ENCODE measurements around the gene KIZ.

Gene KIZ

DNA sequence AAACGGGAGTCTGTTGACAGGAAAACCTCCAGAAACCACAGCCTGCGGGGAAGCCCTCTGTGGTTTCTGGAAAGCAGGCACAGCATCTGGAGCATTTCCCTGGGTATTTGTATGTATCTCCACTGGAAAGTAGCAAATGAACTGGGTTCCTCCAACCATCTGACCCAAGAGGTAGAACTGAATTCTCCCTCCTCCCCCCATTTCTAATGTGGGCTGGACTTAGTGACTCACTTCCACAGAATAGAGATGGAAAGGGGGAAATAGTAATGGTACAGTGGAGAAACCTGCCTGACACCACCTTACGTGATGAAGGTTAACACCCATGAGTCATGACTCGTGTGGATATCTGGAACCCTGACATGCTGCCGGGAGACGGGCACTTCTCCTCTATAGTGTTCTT lies 125.4 kb downstream of the KIZ start:
- H3K27ac ChIP-seq, result no peak overlapping the region
- no peak for TF ChIP-seq CTCF (conservative IDR thresholded peaks at IDR 0.05)

GRCh38 chr20:21257192-21257591 lies 131.3 kb downstream of the KIZ start:
- no peak for TF ChIP-seq CTCF (conservative IDR thresholded peaks at IDR 0.05)
- no peak overlapping the region for H3K27ac ChIP-seq

GRCh38 chr20:21258411-21258810 lies 132.5 kb downstream of the KIZ start:
- no peak overlapping the region for H3K27ac ChIP-seq
- no peak for TF ChIP-seq CTCF (conservative IDR thresholded peaks at IDR 0.05)

GRCh38 chr20:21259346-21259745 lies 133.5 kb downstream of the KIZ start:
- no peak overlapping the region for H3K27ac ChIP-seq
- no peak for TF ChIP-seq CTCF (conservative IDR thresholded peaks at IDR 0.05)

DNA sequence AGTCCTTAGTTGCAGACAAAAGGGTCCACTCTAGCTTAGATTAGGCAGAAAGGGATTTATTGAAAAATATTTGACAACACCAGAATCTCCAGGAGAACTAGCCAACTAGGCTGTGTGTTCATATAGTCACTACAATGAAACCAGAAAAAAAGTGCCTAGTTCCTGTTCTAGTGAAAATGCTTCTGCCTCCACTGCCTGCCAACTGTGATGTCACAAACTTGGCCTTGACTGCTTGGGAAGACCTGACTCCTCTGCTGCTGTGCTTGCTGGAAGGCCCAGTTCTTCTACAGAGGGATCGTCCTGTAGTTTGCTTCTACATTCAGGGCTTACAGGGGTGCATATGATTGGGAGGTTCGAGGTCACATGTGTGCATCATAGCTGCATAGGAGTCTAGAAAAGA lies 136.9 kb downstream of the KIZ start:
- TF ChIP-seq CTCF (conservative IDR thresholded peaks at IDR 0.05), result no peak
- no peak overlapping the region for H3K27ac ChIP-seq

DNA sequence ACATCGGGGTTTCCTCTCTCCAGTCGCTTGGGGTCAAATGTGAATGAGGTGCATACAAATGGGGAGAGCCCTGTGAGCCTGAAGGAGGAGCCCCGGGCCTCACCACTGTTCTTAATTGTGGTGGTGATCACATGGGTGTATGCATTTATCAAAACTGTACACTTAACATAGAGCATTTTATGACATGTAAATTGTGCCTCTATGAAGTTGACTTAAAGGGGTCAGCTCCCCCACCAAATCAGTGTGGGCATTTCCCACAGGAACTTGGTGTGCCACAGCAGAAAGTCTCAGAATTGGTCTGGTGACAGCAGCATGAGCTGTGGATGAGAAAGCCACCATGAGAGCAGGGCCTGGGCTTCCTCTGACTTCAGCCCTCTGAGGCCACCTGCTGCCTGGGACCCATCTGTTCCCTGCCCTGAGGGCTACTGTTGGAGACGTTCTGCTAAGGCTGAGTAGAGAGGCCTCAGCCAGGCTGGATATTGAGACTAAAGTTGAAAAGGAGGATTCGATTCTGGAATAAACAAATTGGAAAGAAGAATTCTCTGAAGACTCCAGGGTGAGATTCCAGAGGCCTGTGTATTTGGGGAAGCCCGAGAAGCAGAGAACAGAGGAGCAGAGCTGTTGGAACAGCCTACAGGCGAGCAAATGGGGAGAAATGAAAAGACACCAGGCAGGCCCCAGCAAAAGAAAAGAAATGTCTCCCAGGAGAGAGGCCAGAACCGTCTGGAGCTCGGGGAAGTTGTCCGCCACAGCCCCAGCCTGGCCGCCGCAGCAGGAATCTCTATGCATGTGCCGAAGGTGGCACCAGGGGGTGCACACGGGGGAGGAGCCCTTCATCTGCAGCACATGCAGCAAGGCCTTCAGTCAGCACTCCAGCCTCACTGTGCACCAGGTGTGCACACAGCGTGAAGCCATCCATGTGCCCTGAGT lies 139.6 kb downstream of the KIZ start:
- no peak overlapping the region for H3K27ac ChIP-seq
- no peak for TF ChIP-seq CTCF (conservative IDR thresholded peaks at IDR 0.05)

DNA sequence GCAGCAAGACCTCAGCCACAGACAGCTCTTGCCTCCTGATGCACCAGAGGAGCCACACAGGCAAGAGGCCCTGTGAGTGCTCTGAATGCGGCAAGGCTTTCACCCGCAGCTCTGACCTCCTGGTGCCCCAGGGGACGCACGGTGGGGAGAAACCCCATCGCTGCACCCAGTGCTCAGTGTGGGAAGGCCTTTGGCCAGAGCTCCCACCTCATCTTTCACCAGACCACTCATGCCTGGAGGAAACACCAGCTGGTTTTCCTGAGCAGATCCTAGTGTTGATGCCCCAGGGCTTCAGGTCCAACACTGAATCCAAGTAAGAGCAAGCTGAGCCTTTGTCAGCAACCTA lies 140.3 kb downstream of the KIZ start:
- H3K27ac ChIP-seq, result no peak overlapping the region
- no peak for TF ChIP-seq CTCF (conservative IDR thresholded peaks at IDR 0.05)
